Spleen (tissue), 7 donors: ENCODE measurements around the gene HEMK1.

Experiments used
- CTCF ChIP-seq, 11 experiments: fragments of 200-600 bp in 7 of 11; fragments of 450-650 bp in 4 of 11; sonication (generic) in 4 of 11; IDR thresholded peaks in 8 of 11; conservative IDR thresholded peaks in 3 of 11; 1 replicate in 7 of 11; 2 replicates in 4 of 11; pipeline versions ENCODE4 v1.4.0 to v1.8.0; 2016 to 2021; ENCODE audit warnings: antibody characterized with exemption in 11 of 11, inconsistent platforms in 4 of 11, mild to moderate bottlenecking in 1 of 11
- POLR2A ChIP-seq, 3 donors: fragments of 450-650 bp; IDR thresholded peaks; one replicate each; pipeline ENCODE4 v1.5.1; 2017; ENCODE audit warnings: antibody characterized with exemption in 3 of 3, mild to moderate bottlenecking in 1 of 3
- donor health status: DM: no; HTN: no; CAD: no; lungs with moderate emphysema.
- donor health status: DM: no; HTN: no; CAD: no.
- donor health status: DM: no; HTN: no; CAD: no.

GRCh38 chr3:50580683-50581458 lies 11.5 kb downstream of the HEMK1 start:
- TF ChIP-seq CTCF (IDR thresholded peaks at IDR 0.05 in 8 of 11, conservative IDR thresholded peaks at IDR 0.05 in 3 of 11) (peak in 4 of 11 experiments; percentile 7 to 31 (median 10)), POLR2A (IDR thresholded peaks at IDR 0.05) (no peak)
